Measurements from ENCODE around the gene CARD14.

Gene CARD14

DNA sequence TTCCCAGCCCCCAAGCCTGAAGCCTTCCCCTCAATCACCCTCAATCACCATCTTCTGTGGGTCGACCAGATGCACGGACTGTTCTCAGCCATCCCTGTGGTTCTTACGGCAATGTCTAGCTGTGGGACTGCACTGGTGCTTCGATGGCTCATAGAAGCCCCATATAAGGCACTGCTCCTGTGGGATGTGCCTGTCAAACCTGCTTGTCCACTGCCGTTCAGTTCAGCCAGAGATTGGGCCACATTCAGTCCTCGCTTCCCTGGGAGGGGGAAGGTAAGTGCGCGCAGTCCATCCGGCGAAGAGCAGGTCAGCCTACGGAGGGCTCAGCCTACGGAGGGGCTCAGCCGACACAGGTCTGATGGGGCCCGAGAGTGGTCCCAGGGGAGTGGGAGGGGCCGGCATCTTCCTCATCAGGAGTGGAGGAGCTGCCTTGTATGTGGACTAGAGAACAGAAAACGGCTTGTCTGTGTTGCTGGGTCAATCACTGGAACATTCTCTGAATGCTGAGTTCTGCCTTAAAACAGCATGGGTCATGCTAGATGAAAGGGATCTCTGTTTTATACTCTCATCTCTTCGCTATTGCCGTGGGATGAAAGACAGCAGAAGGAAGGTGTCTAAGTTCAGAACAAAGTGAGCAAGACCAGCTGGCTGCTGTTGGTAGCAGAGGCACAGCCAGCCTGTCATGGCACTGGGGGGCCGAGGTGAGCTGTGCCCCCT, at the start of gene CARD14:
CARD14 (plus strand) TSS at position 247 of the 717 bp plus-strand sequence. CDS start 11,409 bp downstream, outside the sequence.
- DNase-seq, result no peak

- DNase-seq, result no peak
These were observed 47.7 kb upstream of the CARD14 start for GRCh38 chr17:80122026-80122575.

DNA sequence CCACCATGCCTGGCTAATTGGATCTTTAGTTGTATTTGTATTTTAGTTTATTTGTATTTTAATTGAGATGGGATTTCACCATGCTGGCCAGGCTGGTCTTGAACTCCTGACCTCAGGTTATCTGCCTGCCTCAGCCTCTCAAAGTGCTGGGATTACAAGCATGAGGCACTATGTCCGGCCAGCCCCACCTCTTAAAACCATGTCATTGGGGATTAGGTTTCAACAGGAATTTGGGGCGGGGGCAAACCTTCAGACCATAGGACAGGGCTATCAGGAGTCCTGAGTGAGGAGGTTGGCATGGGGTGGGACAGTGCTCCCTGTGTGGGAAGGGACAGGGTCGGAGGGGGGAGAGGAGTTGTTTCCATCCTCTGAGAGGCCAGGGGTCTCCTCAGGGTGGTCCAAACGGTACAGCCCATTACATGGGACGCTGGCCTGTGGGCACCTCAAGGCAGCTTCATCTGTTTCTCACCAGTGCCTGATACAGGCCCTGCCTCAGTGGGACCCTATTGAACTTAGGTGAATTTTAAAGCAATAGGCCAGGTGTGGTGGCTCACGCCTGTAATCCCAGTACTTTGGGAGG, 46.8 kb upstream of the CARD14 start:
- no peak for DNase-seq

DNA sequence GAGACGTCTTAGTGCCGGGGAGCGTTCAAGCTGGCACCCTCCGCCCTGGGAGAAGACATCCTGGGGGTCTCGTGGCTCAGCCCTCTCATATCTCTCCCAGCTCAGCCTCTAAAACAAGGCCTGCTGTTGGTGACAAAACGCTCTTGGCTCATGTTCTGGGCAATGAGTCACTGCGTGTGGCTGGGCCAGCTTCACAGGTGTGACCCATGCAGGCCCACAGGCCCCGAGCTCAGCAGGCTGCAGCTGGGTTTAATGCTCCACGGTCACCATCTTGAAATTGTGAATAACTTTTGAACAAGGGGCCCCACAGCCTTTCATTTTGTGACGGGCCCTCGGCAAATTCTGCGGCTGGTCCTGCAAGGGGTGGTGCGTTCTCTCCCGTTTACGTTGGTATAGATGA, 46.0 kb upstream of the CARD14 start:
- no peak for DNase-seq

DNA sequence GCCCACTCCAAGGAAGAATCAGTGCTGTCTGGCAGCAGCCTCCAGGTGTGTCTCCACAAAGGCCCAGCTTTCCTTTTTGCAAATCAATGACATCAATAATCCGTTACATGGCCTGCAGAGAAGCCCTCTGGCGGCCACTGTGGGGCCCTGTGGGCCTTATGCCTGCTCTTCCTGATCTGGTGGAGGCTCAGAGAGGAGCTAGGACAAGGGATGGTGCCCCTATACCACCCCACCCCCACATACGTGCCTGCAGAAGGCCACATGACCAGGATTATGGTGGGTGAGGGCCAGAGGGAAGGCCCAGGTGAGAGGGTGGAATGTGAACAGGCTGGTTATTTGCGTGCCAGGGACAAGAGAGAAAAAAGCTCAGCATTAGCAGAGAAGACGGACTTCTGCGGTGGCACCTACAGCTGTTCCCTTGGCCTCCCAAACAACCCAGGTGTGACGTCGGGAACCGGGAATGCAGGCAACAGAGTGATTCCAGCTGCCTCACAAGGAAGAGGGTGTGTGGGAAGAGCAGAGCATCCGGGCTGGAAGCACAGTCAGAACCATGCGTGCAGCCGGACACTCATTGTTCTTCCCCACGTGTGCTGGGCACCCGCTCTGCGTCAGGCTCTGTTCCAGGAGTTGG, 45.4 kb upstream of the CARD14 start:
- DNase-seq, result no peak

DNA sequence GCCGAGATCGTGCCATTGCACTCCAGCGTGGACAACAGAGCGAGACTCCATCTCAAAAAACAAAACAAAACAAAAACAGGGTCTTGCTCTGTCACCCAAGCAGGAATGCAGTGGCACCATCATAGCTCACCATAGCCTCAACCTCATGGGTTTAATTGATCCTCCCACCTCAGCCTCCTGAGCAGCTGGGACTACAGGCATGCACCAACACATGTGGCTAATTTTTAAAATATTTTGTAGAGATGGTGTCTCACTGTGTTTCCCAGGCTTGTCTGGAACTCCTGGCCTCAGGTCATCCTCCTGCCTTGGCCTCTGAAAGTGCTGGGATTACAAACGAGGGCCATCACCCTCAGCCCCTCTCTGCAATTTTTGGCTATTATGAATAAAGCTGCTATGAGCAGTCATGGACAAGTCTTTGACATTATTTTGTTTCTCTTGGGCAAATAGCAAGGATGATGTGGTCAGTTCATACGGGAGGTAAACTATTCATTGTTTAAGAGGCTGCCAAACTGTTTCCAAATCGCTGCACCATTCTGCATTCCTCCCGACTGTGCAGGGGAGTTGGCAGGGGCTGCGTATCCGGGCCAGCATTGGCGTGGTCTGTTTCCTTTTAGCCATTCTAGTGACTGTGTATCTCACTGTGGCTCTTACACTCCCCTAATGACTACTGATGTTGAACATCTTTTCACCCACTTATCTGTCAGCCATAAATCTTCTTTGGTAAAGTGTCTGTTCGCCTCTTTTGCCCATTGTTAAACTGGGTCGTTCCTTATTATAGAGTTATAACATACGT, 44.0 kb upstream of the CARD14 start:
- no peak for DNase-seq

DNA sequence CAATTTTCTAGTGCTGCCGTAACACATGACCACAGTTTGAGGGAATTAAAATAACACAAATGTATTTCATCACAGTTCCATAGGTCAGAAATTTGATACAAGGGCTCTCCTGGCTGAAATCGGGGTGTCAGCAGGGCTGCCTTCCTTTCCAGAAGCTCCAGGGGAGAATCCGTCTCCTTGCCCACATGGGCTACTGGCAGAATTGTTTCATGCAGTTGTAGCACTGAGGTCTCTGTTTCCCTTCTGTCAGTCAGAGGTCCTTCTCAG, 43.4 kb upstream of the CARD14 start:
- DNase-seq, result no peak

- DNase-seq, result no peak
These were observed 40.7 kb upstream of the CARD14 start for GRCh38 chr17:80129006-80129565.

- DNase-seq, result no peak
These were observed 38.8 kb upstream of the CARD14 start for GRCh38 chr17:80130992-80131391.

DNA sequence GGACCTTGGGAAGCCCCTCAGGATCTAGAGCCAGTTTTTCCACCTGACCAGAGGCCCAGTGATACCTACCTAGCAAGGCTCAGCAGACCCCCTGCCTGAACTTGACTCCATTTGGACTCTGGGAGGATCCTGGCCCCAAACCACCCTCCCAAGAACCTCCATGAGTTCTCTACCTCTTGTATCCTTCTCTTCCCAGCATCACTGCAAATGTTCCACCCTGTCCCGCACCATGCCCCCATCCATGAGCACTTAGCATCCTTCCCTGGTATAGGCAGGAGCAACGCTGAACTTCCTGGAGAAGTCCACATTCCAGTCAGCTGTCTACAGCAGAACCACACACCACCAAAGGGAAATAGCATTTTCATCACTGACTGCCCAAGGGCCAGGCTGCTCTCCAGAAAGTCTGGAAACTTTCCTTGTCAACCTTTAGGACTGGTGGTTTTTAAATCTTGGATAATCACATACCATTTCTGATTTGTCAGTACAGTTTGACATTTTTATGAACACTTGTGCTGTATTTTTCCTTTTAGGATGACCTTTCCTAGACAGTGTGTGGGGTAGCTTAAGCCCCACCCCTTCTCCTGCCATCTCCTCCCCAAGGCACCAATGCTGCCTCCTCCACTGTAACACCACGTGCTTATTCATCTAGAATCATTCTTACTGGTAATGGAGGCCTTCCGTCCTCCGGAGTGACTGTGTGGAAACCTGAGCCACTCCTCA, 36.8 kb upstream of the CARD14 start:
- DNase-seq, result no peak

- no peak for DNase-seq
These were observed 36.2 kb upstream of the CARD14 start for GRCh38 chr17:80133626-80133970.

DNA sequence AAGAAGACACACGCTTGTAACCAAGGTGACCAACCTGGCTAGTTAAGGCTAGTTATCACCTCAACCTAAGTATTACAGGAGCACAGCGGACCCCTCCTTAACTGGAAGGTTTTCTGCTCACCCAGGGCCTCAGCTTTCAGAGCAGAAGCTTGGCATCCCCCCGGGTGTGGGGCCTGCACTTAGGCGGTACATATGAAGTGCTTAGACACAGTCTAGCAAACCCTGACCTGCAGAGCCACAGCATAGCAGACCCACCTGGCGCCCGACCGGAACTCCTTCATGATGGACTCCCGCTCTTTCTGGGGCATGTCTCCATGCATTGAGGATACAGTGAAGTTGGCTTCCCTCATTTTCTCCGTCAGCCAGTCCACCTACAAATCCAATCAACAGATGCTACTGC, 32.7 kb upstream of the CARD14 start:
- DNase-seq, result no peak

DNA sequence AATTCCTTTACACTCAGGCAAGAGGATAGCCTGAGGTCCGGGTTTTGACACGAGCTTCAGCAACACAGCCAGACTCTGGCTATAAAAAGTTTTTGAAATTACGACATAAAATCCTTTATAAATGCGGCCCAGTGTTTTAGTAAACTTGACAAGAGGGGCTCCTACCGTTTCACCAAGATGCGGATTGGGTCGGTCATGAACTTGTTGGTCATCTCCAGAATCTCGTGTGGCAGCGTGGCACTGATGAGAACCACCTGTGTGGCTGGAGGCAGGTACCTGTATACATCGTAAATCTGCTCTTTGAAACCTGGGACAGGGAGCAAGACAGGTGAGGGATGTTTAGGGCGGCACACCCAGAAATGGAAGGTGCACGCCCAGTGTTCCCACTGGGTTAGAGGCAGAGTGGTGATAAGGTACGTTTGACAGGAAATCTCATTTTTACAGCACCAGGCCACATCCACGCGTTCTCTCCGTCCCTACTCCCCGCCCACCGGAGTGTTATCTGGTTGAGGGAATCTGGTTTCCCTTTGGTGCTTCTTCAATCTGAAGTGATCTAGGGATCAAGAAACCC, 30.9 kb upstream of the CARD14 start:
- DNase-seq, result no peak

DNA sequence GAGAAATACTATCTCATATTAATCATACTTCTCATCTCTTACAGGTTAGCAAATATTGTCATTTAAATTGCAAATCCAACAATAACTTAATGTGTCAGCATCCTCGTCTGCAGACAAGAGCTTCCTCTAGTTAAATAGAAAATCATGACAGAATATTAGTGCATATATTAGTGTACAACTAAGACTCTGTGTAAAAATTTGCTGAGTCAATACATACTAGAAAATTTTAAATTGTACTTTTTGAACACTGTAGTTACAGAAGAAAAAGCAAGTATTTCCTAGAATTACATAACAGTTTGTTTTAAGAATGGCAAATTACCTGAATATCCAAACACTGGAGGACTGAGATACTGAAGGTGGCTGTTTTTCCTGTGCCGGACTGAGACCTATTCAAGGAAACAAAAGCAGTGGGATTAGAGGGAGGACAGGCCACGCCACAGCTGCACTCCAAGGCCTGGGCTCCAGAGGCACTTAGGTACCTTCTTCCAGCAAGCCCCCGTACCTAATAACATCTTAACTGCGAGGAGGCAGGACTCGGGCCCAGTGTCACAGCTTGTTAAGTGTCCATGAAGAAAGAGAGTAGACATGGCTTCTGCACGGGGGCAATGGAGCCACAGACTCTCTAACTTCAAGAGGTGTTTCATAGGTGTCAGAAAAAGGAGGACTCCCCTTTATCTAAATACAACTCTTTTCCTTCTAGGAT, 28.2 kb upstream of the CARD14 start:
- DNase-seq, result no peak

GRCh38 chr17:80142929-80143328, 26.9 kb upstream of the CARD14 start:
- DNase-seq, result no peak

GRCh38 chr17:80145076-80146075, 24.5 kb upstream of the CARD14 start:
- DNase-seq, result no peak

DNA sequence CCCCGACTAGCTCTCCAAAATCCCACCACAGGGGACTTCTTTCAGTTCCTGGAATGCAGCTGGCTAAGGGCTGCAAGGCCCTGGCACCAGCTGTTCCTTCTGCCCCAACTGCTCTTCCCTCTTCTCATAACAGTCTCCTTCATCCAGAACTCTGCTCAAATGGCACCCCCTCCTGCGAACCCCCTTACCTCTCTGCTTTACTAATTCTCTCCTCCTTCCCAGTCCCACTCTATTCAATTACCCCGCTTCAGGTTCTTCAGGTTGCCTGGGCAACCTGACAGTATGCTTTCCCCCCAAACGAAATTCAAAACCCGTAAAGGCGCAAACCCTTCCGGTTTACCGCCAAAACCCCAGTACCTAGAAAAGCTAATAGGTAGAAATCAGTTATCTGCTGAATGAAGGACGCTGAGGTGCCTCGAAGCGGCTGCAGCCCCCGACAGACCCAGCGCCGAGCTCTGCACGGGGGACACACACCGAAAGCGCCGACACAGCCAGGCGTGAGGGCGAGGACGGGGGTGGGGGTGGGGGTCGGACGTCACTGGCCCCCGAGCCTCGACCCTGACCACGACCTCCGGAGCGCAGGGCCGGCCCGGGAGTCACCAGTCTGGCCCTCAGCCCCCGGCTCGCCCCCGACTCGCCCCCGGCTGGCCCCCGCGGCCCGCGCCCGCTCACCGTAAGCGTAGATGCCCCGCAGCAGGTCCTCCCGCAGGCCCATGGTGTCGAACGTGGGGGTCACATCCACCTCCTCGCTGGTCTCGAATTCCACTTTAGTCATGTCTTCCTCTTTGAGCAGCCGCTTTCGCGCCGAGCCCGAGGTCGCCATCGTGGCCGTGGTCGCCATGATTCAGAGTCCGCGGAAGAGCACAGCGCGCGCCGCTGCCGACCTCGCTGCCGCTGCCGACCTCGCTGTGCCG, 23.5 kb upstream of the CARD14 start:
- no peak for DNase-seq

- peak; percentile 97 for DNase-seq
These were observed 22.6 kb upstream of the CARD14 start, which contains the start of gene EIF4A3 for GRCh38 chr17:80147035-80147822. Gene EIF4A3, minus strand, starts transcription at chr17:80147128. Its CDS starts 167 bp downstream, at chr17:80146961.
